ENCODE measurements around the gene CTNNA3.

CTNNA3 gene

GRCh38 chr10:66483966-66484365 lies 1212.0 kb downstream of the CTNNA3 start:
- no peaks in the 10 kb centered on the region for H3K4me1 ChIP-seq (ENCODE audit: control insufficient read depth in 1 of 2, insufficient read depth in 2 of 2, low read length in 2 of 2)
- no peaks in the 10 kb centered on the region for H3K27me3 ChIP-seq (ENCODE audit: low read depth, low read length)
- no peak overlapping the region for H3K4me3 ChIP-seq (ENCODE audit: low read depth in 1 of 2, low read length in 2 of 2)
- H3K9me3 ChIP-seq (ENCODE audit: control insufficient read depth in 1 of 2, low read length in 2 of 2), result no peaks in the 10 kb centered on the region
- H3K36me3 ChIP-seq (ENCODE audit: control insufficient read depth in 1 of 2, insufficient read depth in 2 of 2, low read length in 2 of 2), result no peaks in the 10 kb centered on the region
- no peak overlapping the region for H3K27ac ChIP-seq (ENCODE audit: low read length)

DNA sequence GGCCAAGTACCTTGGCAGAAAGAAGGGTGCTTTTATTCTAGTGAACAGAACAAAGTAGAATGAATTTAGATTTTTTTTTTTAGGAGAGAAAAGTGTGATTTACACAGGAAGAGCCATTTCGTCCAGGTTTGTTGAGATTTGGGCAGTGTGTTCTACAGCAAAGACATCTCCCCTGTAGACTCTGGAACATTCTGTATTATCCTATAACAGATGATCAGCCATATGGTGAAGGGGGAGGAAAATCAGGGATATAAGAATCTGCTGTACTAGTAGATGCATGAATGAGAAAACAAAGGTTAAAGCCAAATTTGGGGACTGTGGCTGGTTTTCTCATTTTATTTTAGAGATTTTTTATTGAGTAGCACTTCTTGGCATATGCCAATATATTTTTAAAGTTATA lies 1223.8 kb downstream of the CTNNA3 start:
- no peaks in the 10 kb centered on the region for H3K9me3 ChIP-seq (ENCODE audit: control insufficient read depth in 1 of 2, low read length in 2 of 2)

GRCh38 chr10:66467042-66467441 lies 1229.0 kb downstream of the CTNNA3 start:
- H3K4me3 ChIP-seq (ENCODE audit: low read depth in 1 of 2, low read length in 2 of 2), result no peak overlapping the region
- H3K27ac ChIP-seq (ENCODE audit: low read length), result no peak overlapping the region
- no peaks in the 10 kb centered on the region for H3K36me3 ChIP-seq (ENCODE audit: control insufficient read depth in 1 of 2, insufficient read depth in 2 of 2, low read length in 2 of 2)
- H3K9me3 ChIP-seq (ENCODE audit: control insufficient read depth in 1 of 2, low read length in 2 of 2), result no peaks in the 10 kb centered on the region
- no peaks in the 10 kb centered on the region for H3K27me3 ChIP-seq (ENCODE audit: low read depth, low read length)
- no peaks in the 10 kb centered on the region for H3K4me1 ChIP-seq (ENCODE audit: control insufficient read depth in 1 of 2, insufficient read depth in 2 of 2, low read length in 2 of 2)

More for the DNA sequence above, 1223.8 kb downstream of the CTNNA3 start:
- Histone ChIP-seq H3K4me3 (ENCODE audit: low read depth in 1 of 2, low read length in 2 of 2) (no peak overlapping the region), H3K4me1 (ENCODE audit: control insufficient read depth in 1 of 2, insufficient read depth in 2 of 2, low read length in 2 of 2) (no peaks in the 10 kb centered on the region), H3K36me3 (ENCODE audit: control insufficient read depth in 1 of 2, insufficient read depth in 2 of 2, low read length in 2 of 2) (no peaks in the 10 kb centered on the region), H3K27me3 (ENCODE audit: low read depth, low read length) (no peaks in the 10 kb centered on the region), H3K27ac (ENCODE audit: low read length) (no peak overlapping the region)

- H3K27me3 ChIP-seq (ENCODE audit: low read depth, low read length), result no peaks in the 10 kb centered on the region
- H3K4me3 ChIP-seq (ENCODE audit: low read depth in 1 of 2, low read length in 2 of 2), result no peak overlapping the region
- H3K36me3 ChIP-seq (ENCODE audit: control insufficient read depth in 1 of 2, insufficient read depth in 2 of 2, low read length in 2 of 2), result no peaks in the 10 kb centered on the region
- no peak overlapping the region for H3K27ac ChIP-seq (ENCODE audit: low read length)
- H3K4me1 ChIP-seq (ENCODE audit: control insufficient read depth in 1 of 2, insufficient read depth in 2 of 2, low read length in 2 of 2), result no peaks in the 10 kb centered on the region
- no peaks in the 10 kb centered on the region for H3K9me3 ChIP-seq (ENCODE audit: control insufficient read depth in 1 of 2, low read length in 2 of 2)
Measured at GRCh38 chr10:66466622-66467021, 1229.4 kb downstream of the CTNNA3 start.

DNA sequence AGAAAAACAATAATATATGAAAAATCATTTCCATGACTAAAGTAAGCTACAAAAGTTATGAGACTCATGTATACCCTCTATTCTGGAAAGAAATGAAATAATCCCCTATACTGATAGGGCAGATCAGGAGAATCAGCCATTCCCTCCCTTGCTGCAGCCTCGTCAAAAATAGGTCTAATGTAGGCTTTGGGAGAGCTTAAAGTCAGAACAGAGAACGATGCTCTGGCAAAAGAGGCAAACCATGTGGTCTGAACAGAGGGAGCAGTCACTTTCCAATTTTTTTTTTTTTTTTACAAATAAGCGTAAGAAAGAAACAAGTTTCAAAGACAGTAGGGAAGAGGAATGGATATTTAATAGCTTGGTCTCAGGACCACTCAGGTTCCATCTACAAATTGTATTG lies 1232.4 kb downstream of the CTNNA3 start:
- no peak overlapping the region for H3K27ac ChIP-seq (ENCODE audit: low read length)
- no peaks in the 10 kb centered on the region for H3K36me3 ChIP-seq (ENCODE audit: control insufficient read depth in 1 of 2, insufficient read depth in 2 of 2, low read length in 2 of 2)
- H3K4me3 ChIP-seq (ENCODE audit: low read depth in 1 of 2, low read length in 2 of 2), result no peak overlapping the region
- peaks cover 0 to 5% of the 10 kb centered on the region in 2 donors for H3K9me3 ChIP-seq (ENCODE audit: control insufficient read depth in 1 of 2, low read length in 2 of 2)
- H3K4me1 ChIP-seq (ENCODE audit: control insufficient read depth in 1 of 2, insufficient read depth in 2 of 2, low read length in 2 of 2), result no peaks in the 10 kb centered on the region
- H3K27me3 ChIP-seq (ENCODE audit: low read depth, low read length), result no peaks in the 10 kb centered on the region

DNA sequence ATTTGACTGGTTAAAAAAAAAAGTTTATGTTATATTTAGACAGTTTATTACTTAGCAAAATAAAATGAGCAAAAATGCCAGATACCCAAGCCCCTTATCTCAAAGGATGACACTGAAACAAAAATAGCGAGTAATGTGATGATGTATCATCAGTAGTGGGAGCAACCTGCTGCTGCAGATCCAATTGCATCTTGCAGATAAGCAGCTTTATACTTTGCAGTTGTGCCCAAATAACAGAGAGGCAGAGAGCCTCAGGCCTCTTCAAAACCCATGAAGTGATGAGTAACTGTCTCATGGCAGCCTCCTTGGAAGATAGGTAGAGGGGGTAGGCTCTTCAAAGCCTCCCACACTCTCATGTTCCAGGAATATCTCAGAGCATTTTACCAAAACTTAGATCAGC lies 1238.4 kb downstream of the CTNNA3 start:
- Histone ChIP-seq H3K36me3 (ENCODE audit: control insufficient read depth in 1 of 2, insufficient read depth in 2 of 2, low read length in 2 of 2) (no peaks in the 10 kb centered on the region), H3K4me1 (ENCODE audit: control insufficient read depth in 1 of 2, insufficient read depth in 2 of 2, low read length in 2 of 2) (no peaks in the 10 kb centered on the region), H3K27me3 (ENCODE audit: low read depth, low read length) (no peaks in the 10 kb centered on the region), H3K9me3 (ENCODE audit: control insufficient read depth in 1 of 2, low read length in 2 of 2) (peaks cover 0 to 5% of the 10 kb centered on the region in 2 donors), H3K4me3 (ENCODE audit: low read depth in 1 of 2, low read length in 2 of 2) (no peak overlapping the region), H3K27ac (ENCODE audit: low read length) (no peak overlapping the region)

- no peak overlapping the region for H3K4me3 ChIP-seq (ENCODE audit: low read depth in 1 of 2, low read length in 2 of 2)
- H3K27me3 ChIP-seq (ENCODE audit: low read depth, low read length), result no peaks in the 10 kb centered on the region
- H3K36me3 ChIP-seq (ENCODE audit: control insufficient read depth in 1 of 2, insufficient read depth in 2 of 2, low read length in 2 of 2), result no peaks in the 10 kb centered on the region
- H3K27ac ChIP-seq (ENCODE audit: low read length), result no peak overlapping the region
- H3K4me1 ChIP-seq (ENCODE audit: control insufficient read depth in 1 of 2, insufficient read depth in 2 of 2, low read length in 2 of 2), result no peaks in the 10 kb centered on the region
- peaks cover 0 to 2% of the 10 kb centered on the region in 2 donors for H3K9me3 ChIP-seq (ENCODE audit: control insufficient read depth in 1 of 2, low read length in 2 of 2)
Measured at GRCh38 chr10:66455304-66455703, 1240.7 kb downstream of the CTNNA3 start.

DNA sequence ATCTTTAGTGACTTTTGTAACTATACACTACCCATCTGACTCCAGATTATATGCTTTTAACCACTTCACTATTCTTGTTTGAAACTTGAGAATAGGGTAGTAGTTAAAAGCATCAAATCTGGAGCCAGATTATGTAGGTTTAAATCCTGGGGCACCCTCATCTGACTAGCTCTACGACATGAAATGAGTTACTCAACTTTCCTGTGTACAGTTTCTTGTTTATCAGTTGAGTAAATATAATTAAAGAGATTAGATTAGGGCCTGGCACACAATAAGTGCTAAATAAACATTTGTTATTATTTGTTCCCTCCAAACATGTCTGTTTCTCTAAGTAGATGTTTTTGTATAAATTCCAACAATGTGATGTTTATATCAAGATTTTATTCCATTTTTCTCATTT lies 1255.4 kb downstream of the CTNNA3 start:
- Histone ChIP-seq H3K4me1 (ENCODE audit: control insufficient read depth in 1 of 2, insufficient read depth in 2 of 2, low read length in 2 of 2) (no peaks in the 10 kb centered on the region), H3K36me3 (ENCODE audit: control insufficient read depth in 1 of 2, insufficient read depth in 2 of 2, low read length in 2 of 2) (no peaks in the 10 kb centered on the region), H3K27me3 (ENCODE audit: low read depth, low read length) (no peaks in the 10 kb centered on the region), H3K27ac (ENCODE audit: low read length) (no peak overlapping the region), H3K9me3 (ENCODE audit: control insufficient read depth in 1 of 2, low read length in 2 of 2) (no peaks in the 10 kb centered on the region), H3K4me3 (ENCODE audit: low read depth in 1 of 2, low read length in 2 of 2) (no peak overlapping the region)

GRCh38 chr10:66414943-66415342 lies 1281.1 kb downstream of the CTNNA3 start:
- no peak overlapping the region for H3K4me3 ChIP-seq (ENCODE audit: low read depth in 1 of 2, low read length in 2 of 2)
- no peaks in the 10 kb centered on the region for H3K36me3 ChIP-seq (ENCODE audit: control insufficient read depth in 1 of 2, insufficient read depth in 2 of 2, low read length in 2 of 2)
- H3K9me3 ChIP-seq (ENCODE audit: control insufficient read depth in 1 of 2, low read length in 2 of 2), result peaks cover 0 to 6% of the 10 kb centered on the region in 2 donors
- no peak overlapping the region for H3K27ac ChIP-seq (ENCODE audit: low read length)
- no peaks in the 10 kb centered on the region for H3K27me3 ChIP-seq (ENCODE audit: low read depth, low read length)
- no peaks in the 10 kb centered on the region for H3K4me1 ChIP-seq (ENCODE audit: control insufficient read depth in 1 of 2, insufficient read depth in 2 of 2, low read length in 2 of 2)

- no peaks in the 10 kb centered on the region for H3K9me3 ChIP-seq (ENCODE audit: control insufficient read depth in 1 of 2, low read length in 2 of 2)
- H3K4me1 ChIP-seq (ENCODE audit: control insufficient read depth in 1 of 2, insufficient read depth in 2 of 2, low read length in 2 of 2), result no peaks in the 10 kb centered on the region
- no peaks in the 10 kb centered on the region for H3K27me3 ChIP-seq (ENCODE audit: low read depth, low read length)
- no peaks in the 10 kb centered on the region for H3K36me3 ChIP-seq (ENCODE audit: control insufficient read depth in 1 of 2, insufficient read depth in 2 of 2, low read length in 2 of 2)
- no peak overlapping the region for H3K4me3 ChIP-seq (ENCODE audit: low read depth in 1 of 2, low read length in 2 of 2)
- H3K27ac ChIP-seq (ENCODE audit: low read length), result no peak overlapping the region
Measured at GRCh38 chr10:66405566-66405965, 1290.4 kb downstream of the CTNNA3 start.

- no peaks in the 10 kb centered on the region for H3K4me1 ChIP-seq (ENCODE audit: control insufficient read depth in 1 of 2, insufficient read depth in 2 of 2, low read length in 2 of 2)
- H3K36me3 ChIP-seq (ENCODE audit: control insufficient read depth in 1 of 2, insufficient read depth in 2 of 2, low read length in 2 of 2), result no peaks in the 10 kb centered on the region
- H3K9me3 ChIP-seq (ENCODE audit: control insufficient read depth in 1 of 2, low read length in 2 of 2), result no peaks in the 10 kb centered on the region
- H3K27me3 ChIP-seq (ENCODE audit: low read depth, low read length), result no peaks in the 10 kb centered on the region
- no peak overlapping the region for H3K4me3 ChIP-seq (ENCODE audit: low read depth in 1 of 2, low read length in 2 of 2)
- H3K27ac ChIP-seq (ENCODE audit: low read length), result no peak overlapping the region
Measured at GRCh38 chr10:66398669-66399068, 1297.3 kb downstream of the CTNNA3 start.

DNA sequence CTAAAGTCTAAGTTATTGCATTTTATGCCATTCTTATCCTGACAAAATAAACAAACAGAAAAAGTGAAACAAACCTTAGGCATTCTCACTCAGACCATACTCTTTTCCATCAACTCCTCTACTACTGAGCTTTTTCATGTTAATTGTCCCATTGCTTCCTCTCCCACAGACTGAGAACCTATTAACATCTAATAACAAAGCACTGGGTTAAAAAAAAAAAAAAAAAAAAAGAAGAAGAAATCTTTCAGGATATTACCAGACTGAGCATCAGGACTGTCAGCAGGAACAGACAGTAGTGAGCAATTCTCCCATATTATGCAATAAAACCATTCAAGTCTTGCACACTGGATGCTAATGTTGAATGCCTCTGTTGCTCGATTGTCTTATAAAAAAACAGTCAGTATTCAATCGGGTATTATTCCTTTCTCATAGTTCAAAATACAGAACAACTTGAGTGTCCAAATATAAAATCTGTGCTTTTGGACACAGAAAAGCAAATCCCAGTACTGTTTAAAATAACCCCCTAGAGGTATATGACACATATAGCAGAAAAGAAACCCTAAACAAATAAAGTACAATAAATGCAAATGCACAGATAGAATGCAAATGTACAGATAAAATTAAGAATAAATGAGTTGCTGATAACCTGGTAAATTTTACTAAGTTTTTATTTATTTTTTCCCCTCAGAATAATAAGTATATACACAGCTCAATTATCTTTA lies 1301.5 kb downstream of the CTNNA3 start:
- no peaks in the 10 kb centered on the region for H3K27me3 ChIP-seq (ENCODE audit: low read depth, low read length)
- H3K4me1 ChIP-seq (ENCODE audit: control insufficient read depth in 1 of 2, insufficient read depth in 2 of 2, low read length in 2 of 2), result no peaks in the 10 kb centered on the region
- no peak overlapping the region for H3K27ac ChIP-seq (ENCODE audit: low read length)
- no peaks in the 10 kb centered on the region for H3K36me3 ChIP-seq (ENCODE audit: control insufficient read depth in 1 of 2, insufficient read depth in 2 of 2, low read length in 2 of 2)
- H3K9me3 ChIP-seq (ENCODE audit: control insufficient read depth in 1 of 2, low read length in 2 of 2), result no peaks in the 10 kb centered on the region
- no peak overlapping the region for H3K4me3 ChIP-seq (ENCODE audit: low read depth in 1 of 2, low read length in 2 of 2)

All from muscle layer of duodenum (tissue), 2 donors.